B cell (primary cell): Measurements from ENCODE around the gene TM6SF1. TPM values are rescaled to one million over a fixed set of nuclear protein-coding genes. Genes with fewer than 3 reads are reported as not detected.

ENCODE experiments used
- ATAC-seq: fragments of 200-7000 bp; cut with Tn5 transposase; one replicate; pipeline ENCODE4 v1.10.0; 2021; ENCODE audit warnings: low read depth, mild to moderate bottlenecking, moderate number of reproducible peaks, moderate library complexity
- CTCF ChIA-PET: fragments of 350-600 bp; sonication (Branson Sonifier 250); formaldehyde crosslinking; loops from one replicate; lab custom pipeline; 2021; ENCODE audit warnings: antibody characterized with exemption, inconsistent platforms; lab: Charles Lee
- POLR2A ChIA-PET: fragments of 350-600 bp; sonication (Branson Sonifier 250); formaldehyde crosslinking; loops from one replicate; lab custom pipeline; 2021; ENCODE audit warnings: antibody characterized with exemption; lab: Charles Lee
- DNase-seq: peaks from one replicate; pipeline ENCODE4 v3.0.0; 2013
- H2AFZ ChIP-seq: 2 replicates; pipeline ENCODE4 v1.6.1; 2012; ENCODE audit warnings: mild to moderate bottlenecking, low read depth, low read length; ENCODE audit not compliant: insufficient read depth, poor library complexity, severe bottlenecking
- H3K27ac ChIP-seq, 2 donors: 1 replicate in 1 of 2; 2 replicates in 1 of 2; pipeline ENCODE4 v1.5.1; 2012 to 2013; ENCODE audit warnings: low read length in 2 of 2, mild to moderate bottlenecking in 2 of 2, moderate library complexity in 1 of 2
- H3K27me3 ChIP-seq, 4 experiments: fragments of 200-600 bp in 1 of 4; sonication (generic) in 1 of 4; replicated peaks in 1 of 4; 1 replicate in 2 of 4; 2 replicates in 2 of 4; pipeline versions ENCODE4 v1.6.1 to v1.7.0; 2013 to 2016; ENCODE audit warnings: low read length in 3 of 4, mild to moderate bottlenecking in 2 of 4, mixed read lengths in 1 of 4, moderate library complexity in 1 of 4; ENCODE audit not compliant: insufficient read depth in 4 of 4, control insufficient read depth in 3 of 4; ENCODE audit errors: control extremely low read depth in 1 of 4
- H3K36me3 ChIP-seq, 2 experiments: replicated peaks in 1 of 2; 1 replicate in 1 of 2; 2 replicates in 1 of 2; pipeline versions ENCODE4 v1.6.1 to v1.7.1; 2013; ENCODE audit warnings: low read length in 1 of 2; ENCODE audit not compliant: insufficient read depth in 2 of 2, control insufficient read depth in 1 of 2; ENCODE audit errors: control extremely low read depth in 1 of 2, extremely low read depth in 1 of 2
- H3K4me1 ChIP-seq, 2 donors: fragments of 200-600 bp in 1 of 2; sonication (generic) in 1 of 2; 1 replicate in 1 of 2; 2 replicates in 1 of 2; pipeline versions ENCODE4 v1.5.1 to v1.6.1; 2013 to 2017; ENCODE audit warnings: low read length in 2 of 2; ENCODE audit not compliant: control insufficient read depth in 2 of 2, insufficient read depth in 2 of 2
- H3K4me2 ChIP-seq: replicated peaks from 2 replicates; pipeline ENCODE3; 2012; ENCODE audit warnings: mild to moderate bottlenecking, low read depth, low read length; ENCODE audit not compliant: poor library complexity, severe bottlenecking
- H3K4me3 ChIP-seq, 5 experiments: fragments of 200-600 bp in 1 of 5; sonication (generic) in 1 of 5; 1 replicate in 3 of 5; 2 replicates in 2 of 5; pipeline versions ENCODE4 v1.5.1 to v1.7.0; 2011 to 2016; ENCODE audit warnings: low read length in 4 of 5, mild to moderate bottlenecking in 4 of 5, low read depth in 2 of 5, control low read depth in 1 of 5, moderate library complexity in 1 of 5; ENCODE audit not compliant: insufficient read depth in 1 of 5; ENCODE audit errors: control extremely low read depth in 1 of 5, extremely low read depth in 1 of 5
- H3K79me2 ChIP-seq: fragments of 200-600 bp; sonication (generic); one replicate; pipeline ENCODE4 v1.6.0; 2016; ENCODE audit warnings: low read length; ENCODE audit not compliant: control insufficient read depth, insufficient read depth
- H3K9ac ChIP-seq: fragments of 200-600 bp; sonication (generic); 2 replicates; pipeline ENCODE4 v1.6.1; 2017; ENCODE audit warnings: mild to moderate bottlenecking, low read length, moderate library complexity
- H3K9me3 ChIP-seq, 3 donors: one replicate each; pipeline versions ENCODE4 v1.6.1 to v1.7.1; 2013; ENCODE audit warnings: low read length in 2 of 3; ENCODE audit not compliant: control insufficient read depth in 2 of 3, insufficient read depth in 1 of 3; ENCODE audit errors: control extremely low read depth in 1 of 3
- H4K20me1 ChIP-seq: 2 replicates; pipeline ENCODE4 v1.6.0; 2012; ENCODE audit warnings: mild to moderate bottlenecking, low read length; ENCODE audit not compliant: insufficient read depth, control insufficient read depth, poor library complexity, severe bottlenecking
- H3K27ac Mint-ChIP-seq: one replicate; pipeline ENCODE4 v1.8.0; 2021; ENCODE audit warnings: mixed read lengths
- H3K27me3 Mint-ChIP-seq: one replicate; pipeline ENCODE4 v1.8.0; 2021; ENCODE audit warnings: mixed read lengths
- H3K4me1 Mint-ChIP-seq: one replicate; pipeline ENCODE4 v1.8.0; 2021; ENCODE audit warnings: mixed read lengths
- H3K4me3 Mint-ChIP-seq: one replicate; pipeline ENCODE4 v1.8.0; 2021; ENCODE audit warnings: mixed read lengths
- H3K9me3 Mint-ChIP-seq: one replicate; pipeline ENCODE4 v1.8.0; 2022; ENCODE audit warnings: mixed read lengths; ENCODE audit not compliant: insufficient read depth
- EZH2 ChIP-seq: IDR thresholded peaks from 2 replicates; pipeline ENCODE4 v1.6.1; 2012; ENCODE audit warnings: borderline replicate concordance, low read depth, mild to moderate bottlenecking, moderate library complexity, low read length; ENCODE audit not compliant: insufficient read depth, poor library complexity, severe bottlenecking
- WGBS: methylation state at CpG from one replicate; pipeline ENCODE4 v1.1.5; 2013; ENCODE audit warnings: missing lambda C conversion rate; ENCODE audit not compliant: insufficient coverage; 5-methylcytosine and 5-hydroxymethylcytosine counted together
- intact Hi-C: fragments of 100-400 bp; cut with micrococcal nuclease; formaldehyde crosslinking; loops from one replicate; pipeline ENCODE4 v1.10.0; 2022
- polyA plus RNA-seq: library from polyadenylated mRNA; depleted of rRNA; stranded (reverse); fragments of >200 nt; gene quantifications from 2 replicates; pipeline ENCODE4 v1.2.3, GENCODE V29; 2012
- total RNA-seq, 2 donors: library from RNA; stranded (reverse); fragments of 120-200 nt in 1 of 2; gene quantifications; 1 replicate in 1 of 2; 2 replicates in 1 of 2; pipeline versions ENCODE4 v1.2.3 to v1.2.4, GENCODE V29; 2013 to 2022
- TF ChIP-seq, protein P1 (sequence below): fragments of 200-600 bp; IDR thresholded peaks from one replicate; pipeline ENCODE4 v1.8.0; 2022; ENCODE audit warnings: antibody characterized with exemption, mild to moderate bottlenecking

The TM6SF1 gene
- total and polyA plus RNA-seq, 2 donors (not counting 1 experiment from before 2014, with no cell fraction given), result 1.1 to 1.6 TPM

DNA sequence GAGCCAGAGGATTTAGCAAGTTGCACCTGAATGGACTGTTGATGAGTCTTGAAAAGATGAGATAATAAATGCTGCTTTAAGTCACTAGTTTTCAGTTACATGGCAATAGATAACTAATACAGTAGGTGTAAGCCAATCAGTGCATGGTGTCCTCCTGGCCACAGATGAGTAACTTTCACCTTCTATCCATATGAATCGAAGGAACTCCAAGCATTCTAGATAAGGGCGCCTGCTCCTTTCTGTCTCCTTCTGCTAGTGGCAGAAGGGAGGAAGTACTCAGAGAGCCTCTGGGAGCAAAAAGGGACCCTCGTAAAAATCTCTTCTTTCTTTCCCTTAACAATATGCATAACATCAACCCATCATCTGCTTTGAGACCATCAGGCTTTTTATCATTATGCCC, 37.3 kb downstream of the TM6SF1 start:
- no peaks in the 10 kb centered on the region for H3K79me2 ChIP-seq
- Mint-ChIP-seq H3K27me3 (peaks cover 26% of the 10 kb centered on the region), H3K4me3 (no peak overlapping the region), H3K4me1 (no peaks in the 10 kb centered on the region), H3K9me3 (peaks cover 2% of the 10 kb centered on the region), H3K27ac (no peak overlapping the region)
- 100% methylated on average over 1 of the region's 3 CpGs for WGBS
- H3K9ac ChIP-seq, result no peak overlapping the region
- ChIA-PET CTCF (interaction anchor here (0.6 kb wide), 1 partner anchor 1987 kb away, joined by 3 read pairs; no protein-coding TSS in a partner anchor), POLR2A (no interaction called here)
- TF ChIP-seq, protein P1, sequence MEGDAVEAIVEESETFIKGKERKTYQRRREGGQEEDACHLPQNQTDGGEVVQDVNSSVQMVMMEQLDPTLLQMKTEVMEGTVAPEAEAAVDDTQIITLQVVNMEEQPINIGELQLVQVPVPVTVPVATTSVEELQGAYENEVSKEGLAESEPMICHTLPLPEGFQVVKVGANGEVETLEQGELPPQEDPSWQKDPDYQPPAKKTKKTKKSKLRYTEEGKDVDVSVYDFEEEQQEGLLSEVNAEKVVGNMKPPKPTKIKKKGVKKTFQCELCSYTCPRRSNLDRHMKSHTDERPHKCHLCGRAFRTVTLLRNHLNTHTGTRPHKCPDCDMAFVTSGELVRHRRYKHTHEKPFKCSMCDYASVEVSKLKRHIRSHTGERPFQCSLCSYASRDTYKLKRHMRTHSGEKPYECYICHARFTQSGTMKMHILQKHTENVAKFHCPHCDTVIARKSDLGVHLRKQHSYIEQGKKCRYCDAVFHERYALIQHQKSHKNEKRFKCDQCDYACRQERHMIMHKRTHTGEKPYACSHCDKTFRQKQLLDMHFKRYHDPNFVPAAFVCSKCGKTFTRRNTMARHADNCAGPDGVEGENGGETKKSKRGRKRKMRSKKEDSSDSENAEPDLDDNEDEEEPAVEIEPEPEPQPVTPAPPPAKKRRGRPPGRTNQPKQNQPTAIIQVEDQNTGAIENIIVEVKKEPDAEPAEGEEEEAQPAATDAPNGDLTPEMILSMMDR, result no peak
- no peak for TF ChIP-seq EZH2
- no peak overlapping the region for H3K4me3 ChIP-seq
- no peaks in the 10 kb centered on the region for H4K20me1 ChIP-seq
- no peak overlapping the region for H2AFZ ChIP-seq
- no peaks in the 10 kb centered on the region for H3K9me3 ChIP-seq
- H3K27ac ChIP-seq, result no peak overlapping the region
- H3K4me1 ChIP-seq, result no peaks in the 10 kb centered on the region
- H3K27me3 ChIP-seq, result no peaks in the 10 kb centered on the region
- H3K4me2 ChIP-seq, result no peak overlapping the region
- intact Hi-C loops, result no loop called here
- DNase-seq (no peak), ATAC-seq (no peak)
- H3K36me3 ChIP-seq, result peaks cover 0 to under 1% of the 10 kb centered on the region in 2 experiments

DNA sequence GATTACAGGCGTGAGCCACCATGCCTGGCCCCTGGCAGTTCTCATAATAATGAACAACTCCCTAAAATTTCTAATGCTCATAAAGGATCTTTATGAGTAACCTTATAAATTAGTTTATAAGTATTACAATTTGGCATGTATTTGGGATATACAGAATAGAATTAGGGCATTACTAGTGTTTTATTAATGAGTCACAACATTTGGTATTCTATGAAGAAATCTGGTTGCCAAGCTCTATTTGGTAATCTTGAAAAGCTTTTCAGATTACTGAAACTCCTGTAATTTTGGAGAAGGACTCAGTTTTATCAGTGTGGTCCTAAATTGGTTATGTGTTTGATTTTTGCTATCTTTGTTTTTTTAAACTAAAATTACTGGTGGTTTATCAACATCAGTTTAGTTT, 45.8 kb downstream of the TM6SF1 start:
- Histone ChIP-seq H4K20me1 (no peaks in the 10 kb centered on the region), H3K36me3 (peaks cover 0 to 6% of the 10 kb centered on the region in 2 experiments), H3K4me2 (no peak overlapping the region), H3K9ac (no peak overlapping the region), H3K27ac (no peak overlapping the region), H3K4me1 (no peaks in the 10 kb centered on the region), H3K79me2 (no peaks in the 10 kb centered on the region), H3K4me3 (no peak overlapping the region), H3K27me3 (no peaks in the 10 kb centered on the region), H3K9me3 (no peaks in the 10 kb centered on the region), H2AFZ (no peak overlapping the region)
- H3K4me3 Mint-ChIP-seq, result no peak overlapping the region
- ChIA-PET POLR2A (no interaction called here), CTCF (no interaction called here)
- no peaks in the 10 kb centered on the region for H3K4me1 Mint-ChIP-seq
- peaks cover 12% of the 10 kb centered on the region for H3K27me3 Mint-ChIP-seq
- DNase-seq (no peak), ATAC-seq (no peak)
- WGBS, result no CpG with 5 or more reads among the region's 1 CpG
- intact Hi-C loops, result no loop called here
- no peak overlapping the region for H3K27ac Mint-ChIP-seq
- TF ChIP-seq, protein P1, result no peak
- TF ChIP-seq EZH2, result no peak
- H3K9me3 Mint-ChIP-seq, result no peaks in the 10 kb centered on the region
